GM12878 (cell line): Measurements from ENCODE around the gene PPP2R5B. TPM values are rescaled to one million over a fixed set of nuclear protein-coding genes. Genes with fewer than 3 reads are reported as not detected.
"Not testable (repeated sequence)": the region's sequence is repeated elsewhere in the genome, so short reads cannot be mapped to it uniquely, and the experiment has no call there.

Experiments
- ATAC-seq: fragments of 200-7000 bp; cut with Tn5 transposase; 3 replicates; pipeline ENCODE4 v1.9.1; 2020; ENCODE audit warnings: mild to moderate bottlenecking, moderate library complexity
- BruUV-seq: library from RNA; stranded (reverse); fragments of 400-500 nt; replicated peaks from 2 replicates; lab custom pipeline; 2021; lab: Mats Ljungman, UMichigan
- CTCF ChIA-PET: fragments of 300-600 bp; sonication (Branson Sonifier 250); formaldehyde crosslinking; extraction: SDS; loops from one replicate; lab custom pipeline; 2021; ENCODE audit warnings: inconsistent platforms; lab: Yijun Ruan, JAX
- POLR2A ChIA-PET: fragments of 350-600 bp; formaldehyde crosslinking; extraction: SDS; loops from one replicate; lab custom pipeline; 2021; ENCODE audit warnings: inconsistent platforms; lab: Charles Lee
- RAD21 ChIA-PET: fragments of 300-600 bp; sonication (Branson Sonifier 250); formaldehyde crosslinking; loops from one replicate; lab custom pipeline; 2023; ENCODE audit warnings: antibody characterized with exemption; ENCODE audit not compliant: unreplicated experiment; lab: Charles Lee
- SMC1A ChIA-PET: fragments of 300-600 bp; sonication (Branson Sonifier 250); formaldehyde crosslinking; loops from one replicate; lab custom pipeline; 2023; ENCODE audit not compliant: unreplicated experiment, uncharacterized antibody; lab: Charles Lee
- DNase-seq: peaks from one replicate; pipeline ENCODE4 v3.0.0-alpha.2; 2011; ENCODE audit warnings: low read depth, low spot score
- FAIRE-seq: peaks from 3 replicates; lab custom pipeline; 2011; peaks lifted over from hg19 to GRCh38; lab: Jason Lieb, UNC
- H2AFZ ChIP-seq: 2 replicates; pipeline ENCODE4 v1.6.0; 2011; ENCODE audit warnings: low read depth, low read length, control low read depth; ENCODE audit not compliant: control insufficient read depth
- H3K27ac ChIP-seq: 2 replicates; pipeline ENCODE4 v1.5.1; 2011; ENCODE audit warnings: control low read depth; ENCODE audit not compliant: control insufficient read depth, insufficient read depth
- H3K27me3 ChIP-seq, 2 experiments: replicated peaks in 1 of 2; 2 replicates each; pipeline versions ENCODE4 v1.6.0 to v1.6.1; 2011; ENCODE audit warnings: low read length in 1 of 2; ENCODE audit not compliant: control insufficient read depth in 2 of 2, insufficient read depth in 2 of 2
- H3K36me3 ChIP-seq, 2 experiments: 2 replicates each; pipeline ENCODE4 v1.5.1; 2011; ENCODE audit warnings: low read length in 1 of 2; ENCODE audit not compliant: control insufficient read depth in 2 of 2, insufficient read depth in 2 of 2
- H3K4me1 ChIP-seq: 2 replicates; pipeline ENCODE4 v1.6.1; 2011; ENCODE audit warnings: mild to moderate bottlenecking, low read length, moderate library complexity, mixed read lengths; ENCODE audit not compliant: control insufficient read depth, insufficient read depth
- H3K4me2 ChIP-seq: 2 replicates; pipeline ENCODE4 v1.6.0; 2011; ENCODE audit warnings: control low read depth; ENCODE audit not compliant: control insufficient read depth, insufficient read depth
- H3K4me3 ChIP-seq: fragments of 200-600 bp; sonication (generic); 2 replicates; pipeline ENCODE4 v1.5.1; 2016
- H3K79me2 ChIP-seq: 2 replicates; pipeline ENCODE4 v1.6.0; 2011; ENCODE audit warnings: low read length; ENCODE audit not compliant: control insufficient read depth, insufficient read depth
- H3K9ac ChIP-seq: 2 replicates; pipeline ENCODE4 v1.8.0; 2011; ENCODE audit warnings: low read length, control low read depth, mixed read lengths; ENCODE audit not compliant: control insufficient read depth, insufficient read depth
- H3K9me3 ChIP-seq: replicated peaks from 3 replicates; pipeline ENCODE4 v1.5.1; 2011; ENCODE audit warnings: mild to moderate bottlenecking, low read length; ENCODE audit not compliant: control insufficient read depth, insufficient read depth
- H4K20me1 ChIP-seq: 2 replicates; pipeline ENCODE4 v1.6.0; 2011; ENCODE audit not compliant: control insufficient read depth, insufficient read depth
- WGBS: methylation state at CpG from one replicate; pipeline ENCODE4 v1.1.6; 2016; ENCODE audit warnings: low lambda C conversion rate; ENCODE audit not compliant: insufficient replicate concordance, insufficient coverage; ENCODE audit errors: missing lambda C conversion rate; 5-methylcytosine and 5-hydroxymethylcytosine counted together
- in situ Hi-C: fragments of 300-500 bp; cut with MboI; formaldehyde crosslinking; loops from 9 replicates; pipeline ENCODE4 v1.14.3; 2018; ENCODE audit warnings: mixed read lengths
- intact Hi-C: fragments of 100-400 bp; cut with micrococcal nuclease; formaldehyde crosslinking; loops from one replicate; pipeline ENCODE4 v1.14.2; 2022; ENCODE audit not compliant: unreplicated experiment
- microRNA counts: library from miRNA; unstranded; fragments of <30 nt; microRNA quantifications from one replicate; lab custom pipeline; 2016
- microRNA-seq: library from miRNA; unstranded; fragments of <30 nt; microRNA quantifications from one replicate; pipeline ENCODE4, GENCODE V29; 2018
- polyA plus RNA-seq, 11 experiments: library from polyadenylated mRNA; depleted of rRNA in 4 of 11; unstranded in 6 of 11; stranded (reverse) in 5 of 11; fragments of >200 nt; fragmentation: Nextera tagmentation in 4 of 11; fragmentation: Illumina TruSeq in 1 of 11; extraction: Ambion mirVana in 4 of 11; extraction: Trizol in 1 of 11; gene quantifications; 1 replicate in 1 of 11; 2 replicates in 10 of 11; pipeline versions ENCODE4 v1.2.1 to v1.2.3, GENCODE V29; 2011 to 2016; ENCODE audit warnings: inconsistent platforms in 2 of 11, missing spikeins in 2 of 11, low read depth in 1 of 11
- small RNA-seq: library from RNA; depleted of rRNA; stranded (forward); fragments of <200 nt; gene quantifications from one replicate; pipeline ENCODE3, GENCODE V24; 2014
- total RNA-seq, 4 experiments: library from RNA; depleted of rRNA in 3 of 4; stranded (reverse); fragments of >200 nt in 3 of 4; fragmentation: Illumina TruSeq in 1 of 4; extraction: Trizol in 1 of 4; gene quantifications; 2 replicates each; pipeline versions ENCODE4 v1.2.1 to v1.2.3, GENCODE V29; 2013 to 2021

The PPP2R5B gene
- total and polyA plus RNA-seq, 10 of the 15 experiments (the other 5 are each of a cell fraction or from before 2014, with no cell fraction given) = 0.08 to 6.7 (median 2.0) TPM

DNA sequence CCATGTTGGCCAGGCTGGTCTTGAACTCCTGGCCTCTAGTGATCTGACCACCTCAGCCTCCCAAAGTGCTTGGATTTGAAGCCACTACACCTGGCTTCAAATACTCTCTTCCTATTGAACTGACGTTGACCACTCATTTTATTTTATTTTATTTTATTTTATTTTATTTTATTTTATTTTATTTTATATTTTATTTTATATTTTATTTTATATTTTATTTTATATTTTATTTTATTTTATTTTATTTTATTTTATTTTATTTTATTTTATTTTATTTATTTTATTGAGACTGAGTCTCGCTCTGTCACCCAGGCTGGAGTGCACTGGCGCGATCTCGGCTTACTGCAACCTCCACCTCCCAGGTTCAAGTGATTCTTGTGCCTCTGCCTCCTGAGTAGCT is 58.9 kb downstream of the PPP2R5B start:
- intact Hi-C loops, BruUV-seq, DNase-seq, H3K9ac ChIP-seq, H3K27me3 ChIP-seq, ATAC-seq, H3K4me3 ChIP-seq, H4K20me1 ChIP-seq, in situ Hi-C loops, RAD21 ChIA-PET, H3K4me2 ChIP-seq, H3K79me2 ChIP-seq, H3K36me3 ChIP-seq, H3K27ac ChIP-seq, POLR2A ChIA-PET, H2AFZ ChIP-seq, H3K4me1 ChIP-seq, FAIRE-seq, H3K9me3 ChIP-seq, CTCF ChIA-PET: not testable (repeated sequence)
- SMC1A ChIA-PET = interaction anchor here (1.1 kb wide), 1 partner anchor 135 kb away, joined by 3 read pairs; no protein-coding TSS in a partner anchor
- WGBS = 40% methylated on average over 5 of the region's 5 CpGs

MicroRNAs encoded within 50 kb of the gene (microRNA counts, 767-probe panel; counts per million panel counts)
- microRNA hsa-miR-192-5p (lab: Ali Mortazavi, UCI) = 2,397 counts per million, percentile 82 among the panel's probes with 10 or more counts

Small RNAs within 50 kb of the gene (microRNA-seq; reads per million reads assigned to microRNA genes)
- gene MIR6749 (0.56 reads per million), gene MIR6750 (0.56 reads per million)

Small RNAs within 50 kb of the gene (small RNA-seq; reads per million reads assigned to genes)
- gene MIR6749 (not detected), gene MIR6750 (not detected)

Other genes with a start within 250 kb of the PPP2R5B start
Only the 7 nearest of the 25 such genes appear.
- 0.11 and 1.3 TPM in 2 replicates for gene CDC42BPG, start 80.0 kb upstream of the PPP2R5B start, total RNA-seq (2014; rRNA removed)
- 0.09 TPM in 2 replicates for gene CDC42BPG, start 80.0 kb upstream of the PPP2R5B start, total RNA-seq (2014; rRNA removed; fragmentation: Illumina TruSeq; extraction: Trizol)
- 0.36 and 0.45 TPM in 2 replicates for gene CDC42BPG, start 80.0 kb upstream of the PPP2R5B start, total RNA-seq (2021)
- 0.04 and 0.12 TPM in 2 replicates for gene CDC42BPG, start 80.0 kb upstream of the PPP2R5B start, polyA plus RNA-seq (2011; rRNA removed)
- 0.03 and 0.46 TPM in 2 replicates for gene CDC42BPG, start 80.0 kb upstream of the PPP2R5B start, polyA plus RNA-seq (2014; fragmentation: Illumina TruSeq; extraction: Trizol)
- under 1 TPM in 1 of 2 experiments, not detected in 1; 0.02 TPM for gene CDC42BPG, start 80.0 kb upstream of the PPP2R5B start, polyA plus RNA-seq (2014; fragmentation: Nextera tagmentation; extraction: Ambion mirVana)
- 0.44 and 0.53 TPM in 2 replicates for gene CDC42BPG, start 80.0 kb upstream of the PPP2R5B start, polyA plus RNA-seq (2014; rRNA removed)
- under 1 TPM; 0.04 TPM for gene CDC42BPG, start 80.0 kb upstream of the PPP2R5B start, polyA plus RNA-seq (2016; fragmentation: Nextera tagmentation; extraction: Ambion mirVana)
- 50.9 and 64.6 TPM in 2 replicates for gene EHD1, start 46.1 kb upstream of the PPP2R5B start, total RNA-seq (2014; rRNA removed)
- 24.3 and 24.5 TPM in 2 replicates for gene EHD1, start 46.1 kb upstream of the PPP2R5B start, total RNA-seq (2014; rRNA removed; fragmentation: Illumina TruSeq; extraction: Trizol)
- 165 and 166 TPM in 2 replicates for gene EHD1, start 46.1 kb upstream of the PPP2R5B start, total RNA-seq (2021)
- 21.0 and 50.4 TPM in 2 replicates for gene EHD1, start 46.1 kb upstream of the PPP2R5B start, polyA plus RNA-seq (2011; rRNA removed)
- gene EHD1, start 46.1 kb upstream of the PPP2R5B start, polyA plus RNA-seq (2014; fragmentation: Illumina TruSeq; extraction: Trizol) = 18.9 and 71.4 TPM in 2 replicates
- 1 to 10 TPM; 1.0 to 2.2 TPM for gene EHD1, start 46.1 kb upstream of the PPP2R5B start, polyA plus RNA-seq (2014; fragmentation: Nextera tagmentation; extraction: Ambion mirVana)
- 68.5 and 102 TPM in 2 replicates for gene EHD1, start 46.1 kb upstream of the PPP2R5B start, polyA plus RNA-seq (2014; rRNA removed)
- gene EHD1, start 46.1 kb upstream of the PPP2R5B start, polyA plus RNA-seq (2016; fragmentation: Nextera tagmentation; extraction: Ambion mirVana) = 10 to 100 TPM; 88.1 to 97.5 TPM
- 7.4 and 10.2 TPM in 2 replicates for gene ATG2A, start 7.5 kb upstream of the PPP2R5B start, total RNA-seq (2014; rRNA removed)
- gene ATG2A, start 7.5 kb upstream of the PPP2R5B start, total RNA-seq (2014; rRNA removed; fragmentation: Illumina TruSeq; extraction: Trizol) = 2.0 and 2.2 TPM in 2 replicates
- 16.5 and 19.0 TPM in 2 replicates for gene ATG2A, start 7.5 kb upstream of the PPP2R5B start, total RNA-seq (2021)
- gene ATG2A, start 7.5 kb upstream of the PPP2R5B start, polyA plus RNA-seq (2011; rRNA removed) = 0.65 and 2.3 TPM in 2 replicates
- gene ATG2A, start 7.5 kb upstream of the PPP2R5B start, polyA plus RNA-seq (2014; fragmentation: Illumina TruSeq; extraction: Trizol) = 0.52 and 2.4 TPM in 2 replicates
- under 1 TPM; 0.08 to 0.51 TPM for gene ATG2A, start 7.5 kb upstream of the PPP2R5B start, polyA plus RNA-seq (2014; fragmentation: Nextera tagmentation; extraction: Ambion mirVana)
- gene ATG2A, start 7.5 kb upstream of the PPP2R5B start, polyA plus RNA-seq (2014; rRNA removed) = 7.2 and 13.2 TPM in 2 replicates
- 1 to 10 TPM; 6.8 to 8.3 TPM for gene ATG2A, start 7.5 kb upstream of the PPP2R5B start, polyA plus RNA-seq (2016; fragmentation: Nextera tagmentation; extraction: Ambion mirVana)
- not detected in 2 replicates for gene GPHA2, start 11.2 kb downstream of the PPP2R5B start, total RNA-seq (2014; rRNA removed)
- gene GPHA2, start 11.2 kb downstream of the PPP2R5B start, total RNA-seq (2014; rRNA removed; fragmentation: Illumina TruSeq; extraction: Trizol) = not detected in 2 replicates
- not detected in 2 replicates for gene GPHA2, start 11.2 kb downstream of the PPP2R5B start, total RNA-seq (2021)
- not detected in 2 replicates for gene GPHA2, start 11.2 kb downstream of the PPP2R5B start, polyA plus RNA-seq (2011; rRNA removed)
- gene GPHA2, start 11.2 kb downstream of the PPP2R5B start, polyA plus RNA-seq (2014; fragmentation: Illumina TruSeq; extraction: Trizol) = not detected in 2 replicates
- not detected for gene GPHA2, start 11.2 kb downstream of the PPP2R5B start, polyA plus RNA-seq (2014; fragmentation: Nextera tagmentation; extraction: Ambion mirVana)
- not detected in 2 replicates for gene GPHA2, start 11.2 kb downstream of the PPP2R5B start, polyA plus RNA-seq (2014; rRNA removed)
- gene GPHA2, start 11.2 kb downstream of the PPP2R5B start, polyA plus RNA-seq (2016; fragmentation: Nextera tagmentation; extraction: Ambion mirVana) = not detected
- not detected in 2 replicates for gene MAJIN, start 47.4 kb downstream of the PPP2R5B start, total RNA-seq (2014; rRNA removed)
- gene MAJIN, start 47.4 kb downstream of the PPP2R5B start, total RNA-seq (2014; rRNA removed; fragmentation: Illumina TruSeq; extraction: Trizol) = not detected in 2 replicates
- gene MAJIN, start 47.4 kb downstream of the PPP2R5B start, total RNA-seq (2021) = not detected in 2 replicates
- gene MAJIN, start 47.4 kb downstream of the PPP2R5B start, polyA plus RNA-seq (2011; rRNA removed) = not detected in 2 replicates
- not detected in 2 replicates for gene MAJIN, start 47.4 kb downstream of the PPP2R5B start, polyA plus RNA-seq (2014; fragmentation: Illumina TruSeq; extraction: Trizol)
- gene MAJIN, start 47.4 kb downstream of the PPP2R5B start, polyA plus RNA-seq (2014; fragmentation: Nextera tagmentation; extraction: Ambion mirVana) = not detected
- gene MAJIN, start 47.4 kb downstream of the PPP2R5B start, polyA plus RNA-seq (2014; rRNA removed) = 0.10 TPM in 1 of 2 replicates, not detected in the other
- gene MAJIN, start 47.4 kb downstream of the PPP2R5B start, polyA plus RNA-seq (2016; fragmentation: Nextera tagmentation; extraction: Ambion mirVana) = not detected
- gene BATF2, start 72.3 kb downstream of the PPP2R5B start, total RNA-seq (2014; rRNA removed) = 0.51 and 0.93 TPM in 2 replicates
- 0.28 and 0.45 TPM in 2 replicates for gene BATF2, start 72.3 kb downstream of the PPP2R5B start, total RNA-seq (2014; rRNA removed; fragmentation: Illumina TruSeq; extraction: Trizol)
- 0.98 and 1.1 TPM in 2 replicates for gene BATF2, start 72.3 kb downstream of the PPP2R5B start, total RNA-seq (2021)
- not detected in 2 replicates for gene BATF2, start 72.3 kb downstream of the PPP2R5B start, polyA plus RNA-seq (2011; rRNA removed)
- 0.38 and 0.52 TPM in 2 replicates for gene BATF2, start 72.3 kb downstream of the PPP2R5B start, polyA plus RNA-seq (2014; fragmentation: Illumina TruSeq; extraction: Trizol)
- gene BATF2, start 72.3 kb downstream of the PPP2R5B start, polyA plus RNA-seq (2014; fragmentation: Nextera tagmentation; extraction: Ambion mirVana) = under 1 TPM; 0.18 to 0.24 TPM
- 0.49 and 0.81 TPM in 2 replicates for gene BATF2, start 72.3 kb downstream of the PPP2R5B start, polyA plus RNA-seq (2014; rRNA removed)
- gene BATF2, start 72.3 kb downstream of the PPP2R5B start, polyA plus RNA-seq (2016; fragmentation: Nextera tagmentation; extraction: Ambion mirVana) = under 1 TPM; 0.26 to 0.27 TPM
- 109 and 113 TPM in 2 replicates for gene ARL2, start 89.5 kb downstream of the PPP2R5B start, total RNA-seq (2014; rRNA removed)
- gene ARL2, start 89.5 kb downstream of the PPP2R5B start, total RNA-seq (2014; rRNA removed; fragmentation: Illumina TruSeq; extraction: Trizol) = 46.6 and 49.1 TPM in 2 replicates
- gene ARL2, start 89.5 kb downstream of the PPP2R5B start, total RNA-seq (2021) = 75.1 and 78.4 TPM in 2 replicates
- 31.5 and 71.7 TPM in 2 replicates for gene ARL2, start 89.5 kb downstream of the PPP2R5B start, polyA plus RNA-seq (2011; rRNA removed)
- gene ARL2, start 89.5 kb downstream of the PPP2R5B start, polyA plus RNA-seq (2014; fragmentation: Illumina TruSeq; extraction: Trizol) = 24.5 and 49.2 TPM in 2 replicates
- 10 to 100 TPM in 1 of 2 experiments, 1 to 10 TPM in 1; 4.1 to 18.6 TPM for gene ARL2, start 89.5 kb downstream of the PPP2R5B start, polyA plus RNA-seq (2014; fragmentation: Nextera tagmentation; extraction: Ambion mirVana)
- 112 and 123 TPM in 2 replicates for gene ARL2, start 89.5 kb downstream of the PPP2R5B start, polyA plus RNA-seq (2014; rRNA removed)
- 100 to 1,000 TPM; 137 to 138 TPM for gene ARL2, start 89.5 kb downstream of the PPP2R5B start, polyA plus RNA-seq (2016; fragmentation: Nextera tagmentation; extraction: Ambion mirVana)